ENCODE results near the gene HDAC4. TPM values are rescaled to one million over a fixed set of nuclear protein-coding genes. Genes with fewer than 3 reads are reported as not detected.

Gene HDAC4
- total and polyA plus RNA-seq, 2 donors (not counting 1 experiment from before 2014, with no cell fraction given), result 13.5 to 46.0 TPM

DNA sequence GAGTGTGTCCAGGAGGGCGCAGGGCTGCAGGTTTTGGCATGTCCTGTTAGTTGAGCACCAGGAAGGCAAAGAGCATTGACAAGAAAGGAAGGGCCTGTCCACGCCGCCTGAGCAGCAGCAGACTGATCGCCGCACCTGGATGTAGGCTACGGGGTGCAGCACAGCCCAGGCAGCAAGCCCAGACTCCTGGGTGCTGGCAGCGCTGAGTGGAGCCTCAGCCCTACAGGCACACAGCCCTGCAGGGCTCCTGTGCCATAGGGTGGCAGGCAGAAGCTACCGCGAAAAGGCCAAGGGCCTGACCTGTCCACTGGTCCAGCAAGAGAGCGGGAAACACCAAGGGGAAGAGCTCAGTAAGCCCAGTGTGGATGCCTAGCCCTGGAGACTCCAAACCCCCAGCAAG, 198.0 kb downstream of the HDAC4 start:
- intact Hi-C loops (cut with micrococcal nuclease), result no loop called here
- Mint-ChIP-seq H3K4me1 (peaks cover 8% of the 10 kb centered on the region), H3K27me3 (no peaks in the 10 kb centered on the region), H3K9me3 (ENCODE audit: insufficient read depth) (no peaks in the 10 kb centered on the region), H3K4me3 (no peak overlapping the region), H3K27ac (no peak overlapping the region)
- 98% methylated on average over 10 of the region's 10 CpGs for WGBS (ENCODE audit: insufficient coverage)
- no peak for DNase-seq
- Histone ChIP-seq H3K4me3 (ENCODE audit: control extremely low read depth in 1 of 5, extremely low read depth in 1 of 5, insufficient read depth in 1 of 5, low read depth in 2 of 5, low read length in 4 of 5) (no peak overlapping the region), H3K9me3 (ENCODE audit: control extremely low read depth in 1 of 3, control insufficient read depth in 2 of 3, insufficient read depth in 1 of 3, low read length in 2 of 3) (no peaks in the 10 kb centered on the region), H2AFZ (ENCODE audit: insufficient read depth, low read depth, low read length, poor library complexity, severe bottlenecking) (no peak overlapping the region), H3K4me2 (replicated peaks; ENCODE audit: low read depth, low read length, poor library complexity, severe bottlenecking) (no peak overlapping the region), H3K27ac (ENCODE audit: low read length in 2 of 2) (no peak overlapping the region), H3K4me1 (ENCODE audit: control insufficient read depth in 2 of 2, insufficient read depth in 2 of 2, low read length in 2 of 2) (no peaks in the 10 kb centered on the region), H3K79me2 (ENCODE audit: control insufficient read depth, insufficient read depth, low read length) (peaks cover 19% of the 10 kb centered on the region), H3K27me3 (replicated peaks in 1 of 4; ENCODE audit: control extremely low read depth in 1 of 4, control insufficient read depth in 3 of 4, insufficient read depth in 4 of 4, low read length in 3 of 4) (no peaks in the 10 kb centered on the region), H4K20me1 (ENCODE audit: control insufficient read depth, insufficient read depth, low read length, poor library complexity, severe bottlenecking) (peaks cover 18% of the 10 kb centered on the region), H3K9ac (ENCODE audit: low read length) (no peak overlapping the region), H3K36me3 (replicated peaks in 1 of 2; ENCODE audit: control extremely low read depth in 1 of 2, control insufficient read depth in 1 of 2, extremely low read depth in 1 of 2, insufficient read depth in 2 of 2, low read length in 1 of 2) (peaks cover 0 to 2% of the 10 kb centered on the region in 2 experiments)
- ATAC-seq (ENCODE audit: low read depth), result no peak
- ChIA-PET CTCF (no interaction called here), POLR2A (no interaction called here)
- TF ChIP-seq CTCF (IDR thresholded peaks at IDR 0.05), result no peak
- no peak for TF ChIP-seq EZH2 (IDR thresholded peaks at IDR 0.05; ENCODE audit: borderline replicate concordance, insufficient read depth, low read depth, low read length, poor library complexity, severe bottlenecking)

- POLR2A ChIA-PET, result no interaction called here
- no peaks in the 10 kb centered on the region for H3K27me3 ChIP-seq (replicated peaks in 1 of 4; ENCODE audit: control extremely low read depth in 1 of 4, control insufficient read depth in 3 of 4, insufficient read depth in 4 of 4, low read length in 3 of 4)
Observed at GRCh38 chr2:239202343-239202742, 198.5 kb downstream of the HDAC4 start.

More at GRCh38 chr2:239202343-239202742, 198.5 kb downstream of the HDAC4 start:
- DNase-seq, result no peak
- Mint-ChIP-seq H3K27me3 (no peaks in the 10 kb centered on the region), H3K9me3 (ENCODE audit: insufficient read depth) (no peaks in the 10 kb centered on the region), H3K27ac (no peak overlapping the region), H3K4me1 (peaks cover 8% of the 10 kb centered on the region), H3K4me3 (no peak overlapping the region)
- no peak for TF ChIP-seq CTCF (IDR thresholded peaks at IDR 0.05)
- intact Hi-C loops (cut with micrococcal nuclease), result no loop called here
- no peak for ATAC-seq (ENCODE audit: low read depth)
- Histone ChIP-seq H3K27ac (ENCODE audit: low read length in 2 of 2) (no peak overlapping the region), H3K4me3 (ENCODE audit: control extremely low read depth in 1 of 5, extremely low read depth in 1 of 5, insufficient read depth in 1 of 5, low read depth in 2 of 5, low read length in 4 of 5) (no peak overlapping the region), H3K79me2 (ENCODE audit: control insufficient read depth, insufficient read depth, low read length) (peaks cover 19% of the 10 kb centered on the region), H3K4me1 (ENCODE audit: control insufficient read depth in 2 of 2, insufficient read depth in 2 of 2, low read length in 2 of 2) (no peaks in the 10 kb centered on the region), H4K20me1 (ENCODE audit: control insufficient read depth, insufficient read depth, low read length, poor library complexity, severe bottlenecking) (peaks cover 18% of the 10 kb centered on the region), H3K36me3 (replicated peaks in 1 of 2; ENCODE audit: control extremely low read depth in 1 of 2, control insufficient read depth in 1 of 2, extremely low read depth in 1 of 2, insufficient read depth in 2 of 2, low read length in 1 of 2) (peaks cover 0 to 2% of the 10 kb centered on the region in 2 experiments), H2AFZ (ENCODE audit: insufficient read depth, low read depth, low read length, poor library complexity, severe bottlenecking) (no peak overlapping the region), H3K9me3 (ENCODE audit: control extremely low read depth in 1 of 3, control insufficient read depth in 2 of 3, insufficient read depth in 1 of 3, low read length in 2 of 3) (no peaks in the 10 kb centered on the region), H3K4me2 (replicated peaks; ENCODE audit: low read depth, low read length, poor library complexity, severe bottlenecking) (no peak overlapping the region), H3K9ac (ENCODE audit: low read length) (no peak overlapping the region)
- CTCF ChIA-PET, result no interaction called here
- WGBS (ENCODE audit: insufficient coverage), result 96% methylated on average over 12 of the region's 12 CpGs
